GM12872 (cell line): Measurements from ENCODE around the gene IL37.

Experiments
- TF ChIP-seq, protein P1 (sequence below): IDR thresholded peaks from 3 replicates; pipeline ENCODE4 v1.5.1; 2011; ENCODE audit warnings: low read depth, mild to moderate bottlenecking, low read length, moderate library complexity; ENCODE audit not compliant: insufficient read depth

Gene IL37

DNA sequence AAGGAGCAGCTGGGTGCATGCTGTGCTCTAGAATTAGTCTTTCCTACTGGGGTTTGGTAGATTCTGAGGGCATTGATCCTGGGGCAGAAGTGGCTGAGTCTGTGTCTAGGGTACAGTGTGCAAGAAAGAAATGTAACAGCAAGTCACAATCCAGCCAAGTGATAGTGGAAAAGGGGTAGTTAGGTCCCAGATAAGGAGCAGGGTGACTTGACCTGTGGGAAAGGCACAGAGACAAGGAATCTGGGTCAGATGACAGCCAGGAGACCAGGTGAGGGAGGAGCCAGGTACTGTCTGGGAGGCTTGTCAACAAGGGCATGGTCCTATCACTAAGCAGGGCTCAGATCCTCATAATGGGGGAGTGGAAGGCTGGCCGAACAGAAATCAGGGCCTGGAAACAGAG, 8.1 kb downstream of the IL37 start:
- TF ChIP-seq, protein P1, sequence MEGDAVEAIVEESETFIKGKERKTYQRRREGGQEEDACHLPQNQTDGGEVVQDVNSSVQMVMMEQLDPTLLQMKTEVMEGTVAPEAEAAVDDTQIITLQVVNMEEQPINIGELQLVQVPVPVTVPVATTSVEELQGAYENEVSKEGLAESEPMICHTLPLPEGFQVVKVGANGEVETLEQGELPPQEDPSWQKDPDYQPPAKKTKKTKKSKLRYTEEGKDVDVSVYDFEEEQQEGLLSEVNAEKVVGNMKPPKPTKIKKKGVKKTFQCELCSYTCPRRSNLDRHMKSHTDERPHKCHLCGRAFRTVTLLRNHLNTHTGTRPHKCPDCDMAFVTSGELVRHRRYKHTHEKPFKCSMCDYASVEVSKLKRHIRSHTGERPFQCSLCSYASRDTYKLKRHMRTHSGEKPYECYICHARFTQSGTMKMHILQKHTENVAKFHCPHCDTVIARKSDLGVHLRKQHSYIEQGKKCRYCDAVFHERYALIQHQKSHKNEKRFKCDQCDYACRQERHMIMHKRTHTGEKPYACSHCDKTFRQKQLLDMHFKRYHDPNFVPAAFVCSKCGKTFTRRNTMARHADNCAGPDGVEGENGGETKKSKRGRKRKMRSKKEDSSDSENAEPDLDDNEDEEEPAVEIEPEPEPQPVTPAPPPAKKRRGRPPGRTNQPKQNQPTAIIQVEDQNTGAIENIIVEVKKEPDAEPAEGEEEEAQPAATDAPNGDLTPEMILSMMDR: no peak

DNA sequence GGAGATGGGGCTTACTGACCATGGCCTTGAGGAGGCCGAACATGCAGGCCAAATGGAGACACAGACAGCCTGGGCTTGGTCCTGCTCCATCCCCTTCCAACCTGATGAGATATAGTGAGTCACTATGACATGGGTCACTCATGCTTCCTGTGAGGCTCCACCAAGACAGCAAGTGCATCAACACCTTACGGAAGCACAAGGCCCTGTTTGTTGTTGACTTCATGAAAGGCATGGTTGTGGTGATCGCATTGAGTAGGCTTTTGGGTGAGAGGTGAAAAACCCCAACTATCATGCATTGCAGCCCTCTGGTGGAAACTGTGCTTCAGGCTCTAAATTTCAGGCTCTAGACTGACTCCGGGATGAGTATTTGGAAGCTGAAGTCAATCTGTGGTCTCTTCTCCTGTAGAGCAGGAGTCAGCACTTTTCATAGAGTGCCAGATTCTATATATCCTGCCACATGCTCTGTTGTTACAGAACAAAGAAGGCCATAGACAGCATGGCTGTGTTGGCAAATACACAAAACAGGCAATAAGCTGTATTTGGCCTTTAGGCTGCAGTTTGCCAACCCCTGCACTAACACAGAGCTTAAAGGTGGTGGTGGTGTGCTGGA, 10.1 kb downstream of the IL37 start:
- TF ChIP-seq, protein P1: no peak

DNA sequence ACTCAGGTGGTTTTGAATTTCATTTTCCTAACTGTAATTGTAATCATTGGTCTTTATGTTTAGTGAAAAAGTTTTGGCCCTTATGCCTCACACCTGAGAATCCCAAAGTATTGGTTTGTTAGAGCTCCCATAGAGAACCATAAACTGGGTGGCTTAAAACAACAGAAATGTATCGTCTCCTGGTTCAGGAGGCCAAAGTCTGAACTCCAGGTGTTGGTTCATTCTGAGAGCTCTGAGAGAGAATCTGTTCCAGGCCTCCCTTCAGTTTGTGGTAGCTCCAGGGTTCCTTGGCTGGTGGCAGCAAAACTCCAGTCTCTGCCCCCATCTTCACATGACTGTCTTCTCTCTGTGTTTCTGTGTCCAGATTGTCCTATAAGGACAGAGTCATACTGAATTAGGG, 11.0 kb downstream of the IL37 start:
- TF ChIP-seq, protein P1: no peak

DNA sequence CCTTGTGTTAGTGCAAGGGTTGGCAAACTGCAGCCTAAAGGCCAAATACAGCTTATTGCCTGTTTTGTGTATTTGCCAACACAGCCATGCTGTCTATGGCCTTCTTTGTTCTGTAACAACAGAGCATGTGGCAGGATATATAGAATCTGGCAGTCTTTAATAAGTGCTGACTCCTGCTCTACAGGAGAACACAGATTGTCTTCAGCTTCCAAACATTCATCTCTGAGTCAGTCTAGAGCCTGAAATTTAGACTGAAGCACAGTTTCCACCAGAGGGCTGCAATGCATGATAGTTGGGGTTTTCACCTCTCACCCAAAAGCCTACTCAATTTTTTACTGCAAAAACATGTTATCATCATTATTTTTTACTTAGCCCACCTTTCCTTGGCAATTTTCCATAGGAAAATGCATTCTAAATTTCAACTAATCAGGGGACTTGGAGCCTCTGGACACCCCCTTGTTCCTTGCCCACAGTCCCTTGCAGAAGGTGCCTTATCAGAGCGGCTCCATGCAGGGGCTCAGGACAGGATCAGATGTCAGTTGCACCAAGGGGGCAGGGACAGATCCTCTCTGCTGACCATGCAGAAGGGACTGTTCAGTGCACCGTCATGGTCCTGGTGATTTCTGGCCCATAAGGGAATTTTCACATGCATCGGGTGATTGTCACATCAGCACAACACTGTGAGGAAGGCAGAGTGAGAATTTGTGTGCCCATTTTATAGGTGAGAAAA, 12.4 kb downstream of the IL37 start:
- TF ChIP-seq, protein P1: no peak

DNA sequence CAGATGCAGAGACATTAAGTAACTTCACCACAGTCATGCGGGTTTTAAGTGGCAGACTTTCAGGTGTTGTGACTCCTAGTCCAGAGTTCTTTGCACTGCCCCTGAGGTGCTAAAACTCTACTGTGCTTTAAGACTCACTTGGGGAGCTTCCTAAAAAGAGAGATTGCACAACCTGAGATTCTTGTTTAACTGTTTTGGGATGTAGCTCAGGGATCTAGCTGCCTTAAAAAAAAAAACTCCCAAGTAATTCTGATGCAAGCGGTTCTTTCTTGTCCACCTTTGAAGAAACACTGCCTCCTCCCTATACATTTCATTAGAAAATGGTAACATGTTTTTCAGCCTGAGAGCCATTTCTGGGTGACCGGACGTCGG, 13.0 kb downstream of the IL37 start:
- TF ChIP-seq, protein P1: no peak

DNA sequence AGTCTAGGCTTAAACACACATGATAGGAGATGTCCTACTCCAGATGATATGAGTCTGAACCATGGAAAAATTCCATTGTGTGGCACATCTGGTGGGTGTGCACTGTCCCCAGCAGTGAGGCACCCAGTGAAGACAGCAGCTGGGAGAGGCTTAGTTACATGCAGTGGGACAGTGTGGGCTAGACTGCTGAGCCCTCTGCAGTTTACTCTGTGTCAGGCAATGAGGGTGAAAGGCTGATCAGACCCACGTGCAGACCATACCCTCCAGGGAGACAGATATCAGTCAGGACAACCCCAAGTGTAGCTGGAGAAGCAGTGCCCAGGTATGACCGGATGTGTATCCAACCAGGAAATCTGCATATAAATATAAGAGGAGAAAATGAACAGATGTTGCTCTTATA, 13.4 kb downstream of the IL37 start:
- TF ChIP-seq, protein P1: no peak

DNA sequence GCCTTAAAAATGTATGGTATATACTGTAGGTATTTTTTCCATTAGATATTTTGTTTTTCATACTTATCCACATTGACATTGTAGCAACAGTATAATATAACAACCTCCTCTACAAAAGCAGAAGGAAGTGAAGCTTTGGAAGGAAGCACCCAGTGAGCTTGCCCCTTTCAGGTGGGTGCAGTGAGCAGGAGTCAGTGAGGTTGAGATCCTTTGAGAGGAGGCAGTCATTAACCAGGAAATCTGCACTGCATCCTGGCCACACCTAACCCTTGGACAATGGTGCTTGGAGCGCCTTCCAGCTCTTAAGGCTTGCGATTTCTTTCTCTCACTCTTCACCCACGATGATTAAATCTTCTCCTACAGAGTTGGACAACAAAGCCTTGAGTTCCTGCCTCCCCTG, 13.9 kb downstream of the IL37 start:
- TF ChIP-seq, protein P1: no peak
